ENCODE results near the gene LIPN. TPM values are rescaled to one million over a fixed set of nuclear protein-coding genes. Genes with fewer than 3 reads are reported as not detected.

Gene LIPN
- total and polyA plus RNA-seq, 2 experiments from 2014 or later, result not detected

GRCh38 chr10:88787463-88787862 lies 27.6 kb downstream of the LIPN start (continued):
- TF ChIP-seq ZNF462 (CRISPR knock-in tag; IDR thresholded peaks at IDR 0.05) (no peak), POLR2AphosphoS5 (IDR thresholded peaks at IDR 0.05; ENCODE audit: low read depth) (no peak), EZH2 (IDR thresholded peaks at IDR 0.05; ENCODE audit: low read depth, unreplicated experiment) (no peak), NANOG (IDR thresholded peaks at IDR 0.05; ENCODE audit: borderline replicate concordance) (no peak), REST (IDR thresholded peaks at IDR 0.05; ENCODE audit: unreplicated experiment) (no peak), ETS1 (IDR thresholded peaks at IDR 0.05) (no peak), ZNF114 (CRISPR knock-in tag; IDR thresholded peaks at IDR 0.05) (no peak), STAT1 (IDR thresholded peaks at IDR 0.05; ENCODE audit: unreplicated experiment) (no peak), ZNF331 (CRISPR knock-in tag; IDR thresholded peaks at IDR 0.05; ENCODE audit: low read depth) (no peak), JUNB (IDR thresholded peaks at IDR 0.05; ENCODE audit: unreplicated experiment) (no peak), CREB1 (CRISPR knock-in tag; IDR thresholded peaks at IDR 0.05; ENCODE audit: low read depth) (no peak)

All from GM23338 (cell line).